ENCODE data around the gene IL31.

DNA sequence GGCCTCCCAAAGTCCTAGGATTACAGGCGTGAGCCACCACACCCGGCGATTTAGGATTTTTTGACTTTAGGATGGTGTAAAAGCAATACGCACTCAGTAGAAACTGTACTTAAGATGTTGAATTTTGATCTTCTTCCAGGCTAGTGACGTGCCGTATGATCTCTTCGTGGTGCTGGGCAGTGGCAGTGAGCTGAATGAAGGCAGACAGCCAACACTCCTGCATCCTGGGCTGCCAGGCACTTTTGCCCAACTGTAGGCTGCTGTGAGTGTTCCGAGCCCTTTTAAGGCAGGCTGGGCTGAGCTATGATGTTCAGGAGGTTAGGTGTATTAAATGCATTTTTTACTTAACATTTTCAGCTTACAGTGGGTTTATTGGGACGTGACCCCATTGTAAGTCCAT, 21.3 kb downstream of the IL31 start:
- TF ChIP-seq, protein P1, sequence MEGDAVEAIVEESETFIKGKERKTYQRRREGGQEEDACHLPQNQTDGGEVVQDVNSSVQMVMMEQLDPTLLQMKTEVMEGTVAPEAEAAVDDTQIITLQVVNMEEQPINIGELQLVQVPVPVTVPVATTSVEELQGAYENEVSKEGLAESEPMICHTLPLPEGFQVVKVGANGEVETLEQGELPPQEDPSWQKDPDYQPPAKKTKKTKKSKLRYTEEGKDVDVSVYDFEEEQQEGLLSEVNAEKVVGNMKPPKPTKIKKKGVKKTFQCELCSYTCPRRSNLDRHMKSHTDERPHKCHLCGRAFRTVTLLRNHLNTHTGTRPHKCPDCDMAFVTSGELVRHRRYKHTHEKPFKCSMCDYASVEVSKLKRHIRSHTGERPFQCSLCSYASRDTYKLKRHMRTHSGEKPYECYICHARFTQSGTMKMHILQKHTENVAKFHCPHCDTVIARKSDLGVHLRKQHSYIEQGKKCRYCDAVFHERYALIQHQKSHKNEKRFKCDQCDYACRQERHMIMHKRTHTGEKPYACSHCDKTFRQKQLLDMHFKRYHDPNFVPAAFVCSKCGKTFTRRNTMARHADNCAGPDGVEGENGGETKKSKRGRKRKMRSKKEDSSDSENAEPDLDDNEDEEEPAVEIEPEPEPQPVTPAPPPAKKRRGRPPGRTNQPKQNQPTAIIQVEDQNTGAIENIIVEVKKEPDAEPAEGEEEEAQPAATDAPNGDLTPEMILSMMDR (conservative IDR thresholded peaks at IDR 0.05): no peak
- no peak for TF ChIP-seq ZFX (IDR thresholded peaks at IDR 0.05)

Data from C4-2B (cell line).